Measurements from ENCODE around the gene KIF6. TPM values are rescaled to one million over a fixed set of nuclear protein-coding genes. Genes with fewer than 3 reads are reported as not detected.

Gene KIF6
- total and polyA plus RNA-seq, 8 donors: 0.19 to 1.0 (median 0.44) TPM

DNA sequence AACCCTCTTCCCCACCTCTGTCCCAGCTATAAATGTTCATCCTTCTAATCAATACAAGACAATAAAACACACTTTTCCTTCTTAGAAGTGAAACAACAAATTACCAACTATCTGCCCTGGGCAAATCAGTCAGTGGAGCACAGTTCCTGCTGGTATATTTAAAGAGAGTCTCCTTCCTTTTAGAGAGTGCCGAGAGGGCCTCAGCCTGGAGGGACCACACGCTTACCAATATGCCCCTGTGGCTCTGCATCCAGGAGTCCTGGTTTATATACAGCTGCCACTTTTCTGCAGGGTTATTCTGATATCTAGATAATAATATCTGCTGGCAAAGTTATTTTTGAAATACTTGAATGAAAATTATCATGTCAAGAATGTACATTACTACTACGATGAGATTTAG, 315.3 kb downstream of the KIF6 start:
- Histone ChIP-seq H3K9me3 (no peaks in the 10 kb centered on the region), H3K27ac (no peak overlapping the region), H3K36me3 (no peaks in the 10 kb centered on the region), H3K27me3 (no peaks in the 10 kb centered on the region), H3K4me3 (no peak overlapping the region), H3K4me1 (peaks cover 0 to 10% (median under 1%) of the 10 kb centered on the region in 3 donors)
- DNase-seq (no peak), ATAC-seq (no peak), FAIRE-seq (no peak)
- TF ChIP-seq, protein P1, sequence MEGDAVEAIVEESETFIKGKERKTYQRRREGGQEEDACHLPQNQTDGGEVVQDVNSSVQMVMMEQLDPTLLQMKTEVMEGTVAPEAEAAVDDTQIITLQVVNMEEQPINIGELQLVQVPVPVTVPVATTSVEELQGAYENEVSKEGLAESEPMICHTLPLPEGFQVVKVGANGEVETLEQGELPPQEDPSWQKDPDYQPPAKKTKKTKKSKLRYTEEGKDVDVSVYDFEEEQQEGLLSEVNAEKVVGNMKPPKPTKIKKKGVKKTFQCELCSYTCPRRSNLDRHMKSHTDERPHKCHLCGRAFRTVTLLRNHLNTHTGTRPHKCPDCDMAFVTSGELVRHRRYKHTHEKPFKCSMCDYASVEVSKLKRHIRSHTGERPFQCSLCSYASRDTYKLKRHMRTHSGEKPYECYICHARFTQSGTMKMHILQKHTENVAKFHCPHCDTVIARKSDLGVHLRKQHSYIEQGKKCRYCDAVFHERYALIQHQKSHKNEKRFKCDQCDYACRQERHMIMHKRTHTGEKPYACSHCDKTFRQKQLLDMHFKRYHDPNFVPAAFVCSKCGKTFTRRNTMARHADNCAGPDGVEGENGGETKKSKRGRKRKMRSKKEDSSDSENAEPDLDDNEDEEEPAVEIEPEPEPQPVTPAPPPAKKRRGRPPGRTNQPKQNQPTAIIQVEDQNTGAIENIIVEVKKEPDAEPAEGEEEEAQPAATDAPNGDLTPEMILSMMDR (IDR thresholded peaks at IDR 0.05): no peak
- intact Hi-C loops (cut with DNase I): no loop called here
- WGBS, 2 donors: 97% methylated on average over 3 of the region's 3 CpGs

DNA sequence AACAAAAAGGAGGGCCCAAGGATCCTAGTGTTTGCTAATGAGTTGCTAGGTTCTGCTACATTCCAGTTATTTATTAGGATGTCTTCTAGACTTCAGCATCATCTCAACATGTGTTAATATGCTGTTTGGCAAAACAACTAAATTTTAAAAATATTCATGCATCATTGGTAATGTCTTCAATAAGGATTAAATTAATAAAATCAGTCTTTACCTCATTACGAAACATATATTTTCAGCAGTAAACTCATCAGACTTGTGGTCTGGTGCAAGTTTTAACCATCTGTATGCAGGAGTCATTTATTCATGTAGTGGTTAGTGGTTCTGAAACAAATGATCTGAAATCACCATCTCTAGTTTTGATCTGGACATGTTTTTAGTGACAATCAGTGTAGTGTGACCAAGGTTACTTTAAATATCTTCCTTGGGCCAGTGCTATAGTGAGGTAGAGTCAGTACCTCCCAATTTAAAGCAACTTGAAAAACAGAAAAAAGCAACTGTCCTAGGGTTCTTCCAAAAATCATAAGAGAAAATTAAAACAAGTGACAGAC, 317.7 kb downstream of the KIF6 start:
- TF ChIP-seq, protein P1 (IDR thresholded peaks at IDR 0.05): no peak
- FAIRE-seq: no peak

DNA sequence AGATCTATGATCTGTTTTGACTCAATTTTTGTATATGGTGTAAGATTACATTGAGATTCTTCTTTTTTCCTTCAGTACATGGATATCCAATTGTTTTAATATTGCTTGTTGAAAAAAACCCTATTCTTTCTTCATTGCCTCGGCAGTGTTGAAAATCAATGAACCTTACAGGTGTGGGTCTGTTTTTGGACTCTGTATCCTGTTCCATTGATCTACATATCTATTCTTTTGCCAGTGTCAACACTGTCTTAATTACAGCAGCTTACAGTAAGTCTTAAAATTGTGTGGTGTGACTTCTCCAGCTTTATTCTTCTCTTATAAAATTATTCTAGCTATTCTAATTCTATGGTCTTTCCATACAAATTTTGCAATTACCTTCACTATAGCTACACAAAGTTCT, 320.9 kb downstream of the KIF6 start:
- no peak for FAIRE-seq
- no peak for DNase-seq
- WGBS, 2 donors: 4 to 22% methylated on average over 1 of the region's 1 CpG
- Histone ChIP-seq H3K4me1 (peaks cover 0 to 16% (median 15%) of the 10 kb centered on the region in 3 donors), H3K4me3 (no peak overlapping the region), H3K9me3 (no peaks in the 10 kb centered on the region), H3K27me3 (no peaks in the 10 kb centered on the region), H3K36me3 (no peaks in the 10 kb centered on the region), H3K27ac (no peak overlapping the region)
- intact Hi-C loops (cut with DNase I): no loop called here
- TF ChIP-seq, protein P1 (IDR thresholded peaks at IDR 0.05): no peak
- peak in 3 of 4 donors; percentile 66 to 82 (median 74) for ATAC-seq

More for the DNA sequence above, 317.7 kb downstream of the KIF6 start:
- Histone ChIP-seq H3K27me3 (no peaks in the 10 kb centered on the region), H3K9me3 (no peaks in the 10 kb centered on the region), H3K27ac (no peak overlapping the region), H3K4me3 (no peak overlapping the region), H3K36me3 (no peaks in the 10 kb centered on the region), H3K4me1 (peaks cover 0 to 16% (median 15%) of the 10 kb centered on the region in 3 donors)
- intact Hi-C loops (cut with DNase I): no loop called here
- 96 to 98% methylated on average over 1 of the region's 1 CpG for WGBS, 2 donors
- DNase-seq: no peak
- ATAC-seq: no peak

DNA sequence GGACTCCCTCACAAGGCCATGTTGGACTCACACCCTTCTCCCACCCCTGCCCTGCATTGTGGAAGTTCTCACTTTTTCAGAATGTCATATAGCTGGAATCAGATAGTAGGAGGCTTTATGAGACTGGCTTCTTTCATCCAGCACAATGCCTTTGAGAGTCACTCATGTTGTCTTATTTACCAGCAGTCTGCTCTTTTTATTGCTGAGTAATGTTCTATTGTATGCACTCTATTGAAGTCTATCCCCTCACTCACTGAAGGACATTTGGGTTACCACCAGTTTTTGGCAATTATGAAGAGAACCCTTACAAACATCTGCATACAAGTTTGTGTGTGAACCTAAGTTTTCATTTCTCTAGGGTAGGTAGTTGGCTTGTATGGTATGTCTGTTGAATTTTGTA, 321.9 kb downstream of the KIF6 start:
- FAIRE-seq: no peak
- Histone ChIP-seq H3K36me3 (no peaks in the 10 kb centered on the region), H3K4me3 (no peak overlapping the region), H3K27ac (no peak overlapping the region), H3K9me3 (no peaks in the 10 kb centered on the region), H3K4me1 (peaks cover 0 to 16% (median 15%) of the 10 kb centered on the region in 3 donors), H3K27me3 (no peaks in the 10 kb centered on the region)
- TF ChIP-seq, protein P1 (IDR thresholded peaks at IDR 0.05): no peak
- DNase-seq: no peak
- ATAC-seq: no peak
- intact Hi-C loops (cut with DNase I): no loop called here

DNA sequence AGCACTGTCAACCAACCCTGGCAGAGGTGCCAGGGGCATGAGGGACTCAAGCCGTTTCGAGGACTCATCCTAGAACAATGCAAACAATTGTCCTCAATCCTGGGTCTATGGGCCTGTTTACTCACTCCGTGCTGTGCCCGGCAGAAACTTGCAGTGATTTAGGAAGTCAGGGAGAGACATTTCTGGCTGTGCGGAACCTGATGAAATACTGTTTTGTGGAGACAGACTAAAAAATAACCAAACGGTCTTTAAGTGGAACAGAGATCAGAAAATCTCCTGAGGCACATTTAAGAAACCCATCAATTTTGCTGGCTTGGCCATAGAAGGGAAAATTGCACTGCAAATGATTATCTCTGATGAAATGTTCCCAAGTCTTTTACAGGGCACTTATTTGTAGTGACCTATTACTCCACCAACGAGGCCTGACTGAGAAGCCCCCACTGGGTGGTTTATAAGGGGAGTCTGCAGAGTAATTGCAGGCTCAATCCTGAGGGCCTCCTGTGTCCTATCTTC, 322.9 kb downstream of the KIF6 start:
- intact Hi-C loops (cut with DNase I): no loop called here
- Histone ChIP-seq H3K27me3 (no peaks in the 10 kb centered on the region), H3K4me1 (peaks cover 0 to 16% (median 15%) of the 10 kb centered on the region in 3 donors), H3K36me3 (no peaks in the 10 kb centered on the region), H3K27ac (no peak overlapping the region), H3K4me3 (no peak overlapping the region), H3K9me3 (no peaks in the 10 kb centered on the region)
- peak in 1 of 4 donors; percentile 25 for ATAC-seq
- no peak for FAIRE-seq
- 81 to 87% methylated on average over 7 of the region's 7 CpGs for WGBS, 2 donors
- TF ChIP-seq, protein P1 (IDR thresholded peaks at IDR 0.05): no peak
- no peak for DNase-seq
